HG03460 (cell line): Measurements from ENCODE around the gene PPP6R3.
"Not testable (repeated sequence)": the region's sequence is repeated elsewhere in the genome, so short reads cannot be mapped to it uniquely, and the experiment has no call there.

Source experiments
- ATAC-seq: cut with Tn5 transposase; IDR thresholded peaks from one replicate; pipeline ENCODE4 v1.9.1; 2021; ENCODE audit not compliant: unreplicated experiment

The PPP6R3 gene

GRCh38 chr11:68523033-68523432 lies 62.5 kb downstream of the PPP6R3 start:
- ATAC-seq = no peak

GRCh38 chr11:68523743-68524142 lies 63.2 kb downstream of the PPP6R3 start:
- no peak for ATAC-seq

- no peak for ATAC-seq
Observed at GRCh38 chr11:68524213-68524612, 63.7 kb downstream of the PPP6R3 start.

- ATAC-seq = no peak
Observed at GRCh38 chr11:68524681-68525080, 64.1 kb downstream of the PPP6R3 start.

GRCh38 chr11:68525336-68525735 lies 64.8 kb downstream of the PPP6R3 start:
- no peak for ATAC-seq

GRCh38 chr11:68525930-68526329 lies 65.4 kb downstream of the PPP6R3 start:
- no peak for ATAC-seq

GRCh38 chr11:68527585-68527984 lies 67.0 kb downstream of the PPP6R3 start:
- ATAC-seq = no peak

- no peak for ATAC-seq
Observed at GRCh38 chr11:68528630-68529029, 68.1 kb downstream of the PPP6R3 start.

GRCh38 chr11:68531129-68531693 lies 70.7 kb downstream of the PPP6R3 start:
- ATAC-seq = no peak

GRCh38 chr11:68532727-68533369 lies 72.3 kb downstream of the PPP6R3 start:
- no peak for ATAC-seq

GRCh38 chr11:68533945-68534344 lies 73.4 kb downstream of the PPP6R3 start:
- ATAC-seq = no peak

- no peak for ATAC-seq
Observed at GRCh38 chr11:68535098-68535497, 74.5 kb downstream of the PPP6R3 start.

GRCh38 chr11:68536706-68537105 lies 76.2 kb downstream of the PPP6R3 start:
- no peak for ATAC-seq

- ATAC-seq = no peak
Observed at GRCh38 chr11:68538025-68538424, 77.5 kb downstream of the PPP6R3 start.

GRCh38 chr11:68539395-68539794 lies 78.8 kb downstream of the PPP6R3 start:
- ATAC-seq = no peak

GRCh38 chr11:68540504-68540903 lies 80.0 kb downstream of the PPP6R3 start:
- not testable (repeated sequence) for ATAC-seq

- ATAC-seq = no peak
Observed at GRCh38 chr11:68541116-68541515, 80.6 kb downstream of the PPP6R3 start.

GRCh38 chr11:68541991-68542390 lies 81.4 kb downstream of the PPP6R3 start:
- ATAC-seq = no peak

GRCh38 chr11:68542617-68543016 lies 82.1 kb downstream of the PPP6R3 start:
- no peak for ATAC-seq

- no peak for ATAC-seq
Observed at GRCh38 chr11:68543594-68543993, 83.0 kb downstream of the PPP6R3 start.

GRCh38 chr11:68545347-68545746 lies 84.8 kb downstream of the PPP6R3 start:
- ATAC-seq = no peak

GRCh38 chr11:68545796-68546195 lies 85.2 kb downstream of the PPP6R3 start:
- ATAC-seq = no peak

- no peak for ATAC-seq
Observed at GRCh38 chr11:68546555-68546954, 86.0 kb downstream of the PPP6R3 start.
